GM19238 (cell line): ENCODE measurements around the gene EFEMP2.

Experiments
- DNase-seq: peaks from one replicate; pipeline ENCODE4 v3.0.0; 2011; ENCODE audit warnings: low spot score; ENCODE audit not compliant: insufficient read length

EFEMP2 gene

GRCh38 chr11:65826984-65827735 is 45.4 kb downstream of the EFEMP2 start:
- DNase-seq, result no peak

- no peak for DNase-seq
Measured at GRCh38 chr11:65822776-65823528, 49.6 kb downstream of the EFEMP2 start.

- DNase-seq, result no peak
Measured at GRCh38 chr11:65821107-65821506, 51.5 kb downstream of the EFEMP2 start.

- peak; percentile 91 for DNase-seq
Measured at GRCh38 chr11:65817835-65818680, 54.5 kb downstream of the EFEMP2 start.

GRCh38 chr11:65817312-65817834 is 55.2 kb downstream of the EFEMP2 start:
- DNase-seq, result no peak

GRCh38 chr11:65816696-65817095 is 55.9 kb downstream of the EFEMP2 start:
- no peak for DNase-seq
